Effector CD8-positive, alpha-beta T cell (primary cell): ENCODE data around the gene RBM12.
"Not testable (repeated sequence)": the region's sequence is repeated elsewhere in the genome, so short reads cannot be mapped to it uniquely, and the experiment has no call there.

Source experiments
- DNase-seq: peaks from one replicate; lab custom pipeline; 2025; lab: John Stamatoyannopoulos, UW
- total RNA-seq, 4 experiments: gene quantifications; one replicate each; lab custom pipeline; 2026; lab: John Stamatoyannopoulos, UW

RBM12 gene, protein sequence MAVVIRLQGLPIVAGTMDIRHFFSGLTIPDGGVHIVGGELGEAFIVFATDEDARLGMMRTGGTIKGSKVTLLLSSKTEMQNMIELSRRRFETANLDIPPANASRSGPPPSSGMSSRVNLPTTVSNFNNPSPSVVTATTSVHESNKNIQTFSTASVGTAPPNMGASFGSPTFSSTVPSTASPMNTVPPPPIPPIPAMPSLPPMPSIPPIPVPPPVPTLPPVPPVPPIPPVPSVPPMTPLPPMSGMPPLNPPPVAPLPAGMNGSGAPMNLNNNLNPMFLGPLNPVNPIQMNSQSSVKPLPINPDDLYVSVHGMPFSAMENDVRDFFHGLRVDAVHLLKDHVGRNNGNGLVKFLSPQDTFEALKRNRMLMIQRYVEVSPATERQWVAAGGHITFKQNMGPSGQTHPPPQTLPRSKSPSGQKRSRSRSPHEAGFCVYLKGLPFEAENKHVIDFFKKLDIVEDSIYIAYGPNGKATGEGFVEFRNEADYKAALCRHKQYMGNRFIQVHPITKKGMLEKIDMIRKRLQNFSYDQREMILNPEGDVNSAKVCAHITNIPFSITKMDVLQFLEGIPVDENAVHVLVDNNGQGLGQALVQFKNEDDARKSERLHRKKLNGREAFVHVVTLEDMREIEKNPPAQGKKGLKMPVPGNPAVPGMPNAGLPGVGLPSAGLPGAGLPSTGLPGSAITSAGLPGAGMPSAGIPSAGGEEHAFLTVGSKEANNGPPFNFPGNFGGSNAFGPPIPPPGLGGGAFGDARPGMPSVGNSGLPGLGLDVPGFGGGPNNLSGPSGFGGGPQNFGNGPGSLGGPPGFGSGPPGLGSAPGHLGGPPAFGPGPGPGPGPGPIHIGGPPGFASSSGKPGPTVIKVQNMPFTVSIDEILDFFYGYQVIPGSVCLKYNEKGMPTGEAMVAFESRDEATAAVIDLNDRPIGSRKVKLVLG
- total RNA-seq: 100 to 168 (median 135) reads per million in 4 experiments

DNA sequence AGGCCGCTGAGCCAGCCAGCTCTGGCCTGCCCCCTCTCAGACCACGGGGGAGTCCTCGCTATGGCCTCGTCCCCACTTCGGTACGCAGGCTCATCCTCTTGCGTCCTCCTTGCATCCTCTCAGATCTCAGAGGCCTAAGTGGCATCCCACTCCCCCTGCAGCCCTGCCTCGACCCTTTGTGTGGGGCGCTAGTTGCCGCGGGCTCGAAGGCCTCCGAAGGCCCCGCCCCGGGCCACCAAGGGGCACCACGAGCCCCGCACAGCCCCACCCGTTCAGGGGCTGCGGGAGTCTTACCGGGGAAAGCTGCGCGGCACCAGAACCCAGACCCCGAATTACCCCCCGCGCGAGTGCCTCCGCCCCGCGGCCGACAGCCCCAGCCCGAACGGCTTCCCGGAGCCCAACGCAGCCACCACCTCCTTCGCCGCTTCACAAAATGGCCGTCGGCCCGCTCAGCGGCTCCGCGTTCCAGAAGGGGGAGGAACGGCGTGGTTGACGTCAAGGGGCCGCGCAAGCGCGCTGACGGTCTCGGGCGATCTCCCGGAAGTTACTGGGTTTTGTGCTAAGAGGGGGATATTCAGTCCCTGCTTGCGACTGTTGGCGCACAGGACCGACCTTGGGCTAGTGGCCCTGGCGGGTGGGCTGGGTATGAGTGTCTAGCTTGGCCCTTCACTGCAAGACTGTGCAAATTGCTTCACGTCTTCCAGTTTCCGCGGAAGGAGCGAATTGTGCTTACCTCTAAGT, at the start of gene RBM12, which contains the start of gene CPNE1:
Gene RBM12 (minus strand): TSS at position 435 of the 741 bp plus-strand sequence. CDS start 9,578 bp downstream, outside the sequence.
Gene CPNE1 (minus strand): TSS at position 435 of the 741 bp plus-strand sequence. CDS start 31,977 bp downstream, outside the sequence.
- peak; percentile 86 for DNase-seq

DNA sequence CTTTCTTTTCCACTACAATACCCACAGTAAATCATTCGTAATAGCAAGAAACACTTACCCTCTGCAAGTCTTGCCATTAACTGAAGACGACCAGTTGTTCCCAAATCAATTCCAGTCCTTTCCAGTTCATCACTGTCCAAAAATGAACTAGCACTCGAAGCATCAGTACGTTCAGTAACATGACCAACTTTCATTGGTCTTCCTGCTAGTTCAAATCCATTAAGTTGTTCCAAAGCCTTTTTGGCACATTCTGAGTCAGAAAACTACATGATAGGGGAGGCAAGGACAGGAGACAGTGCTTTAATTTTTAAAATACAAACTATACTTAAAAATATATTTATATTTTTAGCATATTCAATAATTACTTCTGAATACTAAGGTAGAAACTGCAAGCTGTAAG, 49.4 kb upstream of the RBM12 start:
- DNase-seq: no peak

DNA sequence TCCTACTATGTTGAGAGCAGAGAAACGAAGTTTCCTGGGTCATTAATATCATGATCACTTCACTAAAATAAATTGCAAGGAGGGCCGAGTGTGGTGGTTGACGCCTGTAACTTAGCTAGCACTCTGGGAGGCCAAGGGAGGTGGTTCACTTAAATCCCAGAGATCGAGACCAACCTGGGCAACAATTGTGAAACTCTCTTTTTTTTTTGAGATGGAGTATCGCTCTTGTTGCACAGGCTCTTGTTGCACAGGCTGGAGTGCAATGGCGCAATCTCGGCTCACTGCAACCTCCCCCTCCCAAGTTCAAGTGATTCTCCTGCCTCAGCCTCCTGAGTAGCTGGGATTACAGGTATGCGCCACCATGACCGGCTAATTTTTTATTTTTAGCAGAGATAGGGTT, 48.4 kb upstream of the RBM12 start:
- DNase-seq: not testable (repeated sequence)

DNA sequence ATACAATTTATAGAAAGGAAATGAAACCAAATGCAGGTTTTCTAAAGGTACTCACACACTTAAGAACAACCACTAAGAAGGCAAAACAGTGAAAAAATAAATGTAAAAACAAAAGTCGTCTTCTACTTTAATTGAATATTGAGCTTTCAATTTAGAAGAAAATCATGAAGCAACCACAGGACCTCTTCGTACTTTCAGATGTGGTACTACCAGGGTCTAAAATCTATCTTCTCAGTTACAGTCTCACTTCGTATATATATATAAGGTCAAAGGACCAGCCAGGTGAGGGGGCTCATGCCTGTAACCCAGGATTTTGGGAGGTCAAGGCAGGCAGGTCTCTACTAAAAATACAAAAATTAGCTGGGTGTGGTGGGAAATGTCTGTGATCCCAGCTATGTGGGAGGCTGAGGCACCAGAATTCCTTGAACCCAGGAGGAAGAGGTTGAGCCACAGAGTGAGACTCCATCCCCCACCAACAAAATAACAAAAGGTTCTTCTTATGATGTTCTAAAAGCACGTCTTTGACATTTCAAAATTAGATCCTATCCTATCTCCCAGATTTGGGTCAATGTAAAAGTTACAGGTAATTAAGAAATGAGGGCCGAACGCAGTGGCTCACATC, 47.0 kb upstream of the RBM12 start:
- DNase-seq: no peak

DNA sequence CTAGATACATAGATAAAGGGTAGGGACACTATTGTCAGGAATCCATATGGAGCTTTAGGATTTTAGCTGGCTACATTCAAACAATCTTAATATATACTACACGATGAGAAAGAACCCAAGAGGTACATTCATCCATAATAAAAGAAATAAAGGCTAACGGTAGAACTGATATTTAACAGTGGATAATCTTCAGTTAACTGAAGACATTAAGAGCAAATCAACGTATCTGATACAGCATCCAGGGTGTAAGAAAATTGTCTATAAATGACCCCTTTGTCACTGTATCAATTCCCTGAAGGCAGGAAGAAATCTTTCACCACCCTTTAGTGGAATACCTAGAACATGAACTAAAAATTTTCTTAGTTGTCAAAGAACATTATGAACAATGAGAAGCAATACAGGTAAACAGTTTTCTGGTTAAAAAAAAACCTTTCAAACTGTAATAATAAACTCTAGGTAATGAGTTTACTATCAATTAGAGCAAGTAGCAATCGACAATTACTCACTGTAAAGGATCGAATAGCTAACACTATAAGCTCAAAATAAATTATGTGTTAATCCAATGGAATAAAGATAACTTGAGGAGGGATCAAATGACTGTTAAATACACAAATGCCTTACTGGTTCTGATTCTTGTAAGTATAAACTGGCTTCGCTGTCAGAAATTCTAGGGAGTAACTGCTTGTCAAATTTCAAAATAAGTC, 46.3 kb upstream of the RBM12 start:
- no peak for DNase-seq

DNA sequence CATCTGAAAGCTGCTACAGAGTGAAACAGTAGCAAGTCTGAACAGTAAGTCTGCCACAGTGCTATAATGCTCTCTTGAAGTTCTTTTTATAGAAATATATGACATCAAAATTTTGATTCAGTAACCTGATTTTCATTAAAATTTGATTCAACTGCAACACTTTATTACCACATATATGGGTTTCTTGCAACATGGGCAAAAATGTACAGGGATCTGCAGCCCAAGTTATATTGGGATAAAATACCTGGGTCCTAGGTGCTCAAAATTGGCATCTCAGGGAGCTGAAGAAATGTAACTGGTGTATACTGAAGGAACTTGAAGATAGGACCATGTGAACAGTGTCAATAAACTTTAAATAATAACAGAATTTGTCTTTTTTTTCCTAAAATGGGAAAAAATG, 45.3 kb upstream of the RBM12 start:
- no peak for DNase-seq

DNA sequence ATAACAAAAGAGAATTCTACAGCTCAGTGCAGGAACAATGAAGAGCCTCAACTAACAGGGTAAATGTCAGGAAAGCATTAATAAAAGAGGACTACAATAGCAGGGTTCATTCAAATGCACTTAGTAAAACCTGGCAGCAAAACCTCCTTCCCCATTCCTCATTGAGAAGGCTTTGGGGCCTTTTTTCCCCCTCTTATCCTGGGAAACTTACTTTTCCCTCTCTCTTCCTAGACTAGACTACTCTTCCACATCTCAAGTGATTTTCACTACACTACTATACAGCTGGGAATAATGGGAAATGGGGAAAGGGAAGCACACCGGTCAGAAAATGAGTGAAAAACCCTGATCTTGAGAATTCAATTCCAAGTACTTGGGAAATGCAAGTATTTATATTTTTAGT, 44.6 kb upstream of the RBM12 start:
- DNase-seq: no peak

DNA sequence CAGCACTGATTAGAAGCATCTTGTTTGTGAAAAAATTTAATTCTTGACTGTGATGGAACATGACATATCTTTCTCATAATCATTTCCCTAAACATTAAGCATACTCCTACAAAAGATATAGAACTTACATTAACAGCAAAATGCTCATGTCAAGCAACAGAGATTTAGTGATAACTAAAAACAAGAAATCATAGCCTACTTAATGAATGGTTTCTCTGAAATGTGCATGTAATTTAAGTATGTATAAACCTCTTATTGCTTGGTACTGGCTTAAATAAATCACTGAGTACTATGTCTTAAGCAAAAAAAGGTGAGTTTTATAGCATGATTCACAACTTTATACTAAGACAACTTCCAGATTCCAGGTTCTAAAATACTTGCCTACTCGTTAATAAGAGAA, 43.8 kb upstream of the RBM12 start:
- DNase-seq: no peak

DNA sequence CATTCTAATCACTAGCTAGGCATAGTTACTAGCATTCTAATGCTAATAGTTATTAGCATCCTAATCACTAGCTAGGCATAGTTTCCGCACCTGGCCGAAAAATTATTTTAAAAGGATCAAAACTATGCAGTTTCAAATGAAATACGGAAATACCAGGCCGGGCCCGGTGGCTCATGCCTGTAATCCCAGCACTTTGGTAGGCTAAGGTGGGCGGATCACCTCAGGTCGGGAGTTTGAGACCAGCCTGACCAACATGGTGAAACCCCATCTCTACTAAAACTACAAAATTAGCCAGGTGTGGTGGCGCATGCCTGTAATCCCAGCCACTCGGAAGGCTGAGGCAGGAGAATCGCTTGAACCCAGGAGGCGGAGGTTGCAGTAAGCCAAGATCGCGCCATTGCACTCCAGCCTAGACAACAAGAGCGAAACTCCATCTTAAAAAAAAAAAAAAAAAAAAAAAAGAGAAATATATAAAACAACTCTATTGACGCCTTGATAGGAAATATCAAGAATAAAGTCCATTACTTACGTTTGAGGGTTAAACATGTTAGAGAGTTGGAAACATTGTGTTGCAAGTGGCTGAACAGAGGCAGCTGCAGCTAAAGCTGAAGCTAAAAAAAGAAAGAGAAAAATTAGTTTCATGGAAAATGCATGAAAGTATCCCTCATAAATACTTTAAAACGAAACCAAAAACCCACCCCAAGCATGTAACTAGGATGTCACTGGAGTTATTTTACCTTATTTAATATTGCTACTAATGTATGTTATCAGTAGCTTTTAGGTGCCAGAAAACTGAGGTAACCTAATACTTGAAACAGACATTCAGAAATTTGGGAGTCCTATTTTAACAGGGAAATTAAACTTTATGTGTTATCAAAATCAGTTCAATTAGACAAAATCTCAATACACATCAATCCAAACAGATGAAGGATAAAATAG, 42.2 kb upstream of the RBM12 start:
- DNase-seq: not testable (repeated sequence)

DNA sequence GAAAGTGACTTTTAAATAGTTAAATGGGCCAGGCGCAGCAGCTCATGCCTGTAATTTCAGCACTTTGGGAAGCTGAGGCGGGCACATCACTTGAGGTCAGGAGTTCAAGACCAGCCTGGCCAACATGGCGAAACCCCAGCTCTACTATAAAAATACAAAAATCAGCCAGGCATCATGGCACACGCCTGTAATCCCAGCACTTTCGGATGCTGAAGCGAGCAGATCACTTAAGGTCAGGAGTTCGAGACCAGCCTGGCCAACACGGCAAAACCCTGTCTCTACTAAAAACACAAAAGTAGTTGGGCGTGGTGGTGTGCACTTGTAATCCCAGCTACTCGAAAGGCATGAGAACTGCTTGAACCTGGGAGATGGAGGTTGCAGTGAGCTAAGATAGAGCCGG, 41.2 kb upstream of the RBM12 start:
- not testable (repeated sequence) for DNase-seq

DNA sequence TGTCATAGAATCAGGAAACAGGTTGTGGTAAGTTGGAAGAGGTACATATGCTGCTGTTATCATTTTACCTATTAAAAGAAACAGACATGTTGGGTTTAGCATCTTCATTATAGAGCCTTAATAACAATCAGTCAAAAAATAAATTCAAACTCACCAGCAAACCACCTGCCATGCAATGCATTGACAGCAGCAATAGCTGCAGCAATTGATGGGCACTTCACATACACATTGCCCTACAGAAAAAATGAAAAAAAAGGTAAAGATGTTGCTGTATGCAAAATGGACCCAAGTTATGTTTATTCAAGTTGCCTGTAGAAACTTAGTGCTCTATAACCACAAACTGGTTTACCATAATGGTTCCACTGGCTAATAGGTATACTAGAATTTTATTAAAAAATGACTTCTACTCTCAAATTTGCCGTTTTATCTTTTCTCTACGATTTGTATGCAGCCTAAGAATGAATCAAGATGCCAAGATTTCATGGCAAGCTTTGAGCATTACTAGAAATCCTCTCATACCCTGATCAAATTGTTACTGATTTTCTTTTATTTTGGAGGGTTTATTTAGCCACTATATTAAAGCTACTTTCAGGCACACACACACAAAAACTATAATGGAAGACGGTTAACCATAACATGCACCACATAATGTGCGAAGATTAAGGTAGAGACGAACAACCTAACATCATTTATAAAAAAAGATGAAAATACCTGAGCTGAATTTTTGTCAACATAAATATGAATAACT, 40.0 kb upstream of the RBM12 start:
- DNase-seq: no peak

DNA sequence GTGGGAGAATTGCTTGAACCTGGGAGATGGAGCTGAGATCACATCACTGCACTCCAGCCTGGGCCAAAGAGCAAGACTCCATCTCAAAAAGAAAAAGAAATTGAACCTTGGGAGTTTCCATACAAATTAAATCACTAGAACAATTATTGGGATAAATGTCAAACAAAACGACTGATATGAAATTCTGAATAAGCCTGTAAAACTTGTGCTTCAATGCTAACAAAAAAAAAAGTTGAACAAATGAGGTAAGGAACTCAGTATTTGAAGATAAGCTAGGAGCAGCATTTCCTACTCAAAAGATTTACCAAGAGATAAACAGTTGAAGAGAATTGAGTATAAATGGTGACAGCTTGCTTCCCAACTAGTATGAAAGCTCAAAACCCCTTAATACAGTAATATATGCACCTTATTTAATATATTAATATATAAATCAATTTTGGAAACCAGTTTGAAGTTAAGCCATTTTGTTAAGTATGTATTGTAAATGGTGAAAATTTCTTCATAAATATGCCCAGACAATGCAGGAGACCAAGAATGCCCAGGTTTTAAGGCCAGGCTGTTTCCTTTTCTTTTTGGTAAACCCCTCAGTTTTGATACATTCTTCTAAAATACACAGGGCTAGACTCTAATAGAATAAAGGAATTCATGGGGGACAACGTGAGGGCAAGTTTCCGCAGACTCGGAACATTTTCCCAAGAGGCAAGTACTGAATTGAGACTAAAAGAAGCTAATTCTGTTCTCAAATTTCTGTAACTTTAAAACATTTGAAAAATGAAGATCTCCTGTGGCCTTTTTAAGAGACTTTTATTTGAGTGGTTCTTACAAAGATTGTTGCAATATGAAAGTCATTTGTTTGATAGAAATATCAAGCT, 38.4 kb upstream of the RBM12 start:
- no peak for DNase-seq

DNA sequence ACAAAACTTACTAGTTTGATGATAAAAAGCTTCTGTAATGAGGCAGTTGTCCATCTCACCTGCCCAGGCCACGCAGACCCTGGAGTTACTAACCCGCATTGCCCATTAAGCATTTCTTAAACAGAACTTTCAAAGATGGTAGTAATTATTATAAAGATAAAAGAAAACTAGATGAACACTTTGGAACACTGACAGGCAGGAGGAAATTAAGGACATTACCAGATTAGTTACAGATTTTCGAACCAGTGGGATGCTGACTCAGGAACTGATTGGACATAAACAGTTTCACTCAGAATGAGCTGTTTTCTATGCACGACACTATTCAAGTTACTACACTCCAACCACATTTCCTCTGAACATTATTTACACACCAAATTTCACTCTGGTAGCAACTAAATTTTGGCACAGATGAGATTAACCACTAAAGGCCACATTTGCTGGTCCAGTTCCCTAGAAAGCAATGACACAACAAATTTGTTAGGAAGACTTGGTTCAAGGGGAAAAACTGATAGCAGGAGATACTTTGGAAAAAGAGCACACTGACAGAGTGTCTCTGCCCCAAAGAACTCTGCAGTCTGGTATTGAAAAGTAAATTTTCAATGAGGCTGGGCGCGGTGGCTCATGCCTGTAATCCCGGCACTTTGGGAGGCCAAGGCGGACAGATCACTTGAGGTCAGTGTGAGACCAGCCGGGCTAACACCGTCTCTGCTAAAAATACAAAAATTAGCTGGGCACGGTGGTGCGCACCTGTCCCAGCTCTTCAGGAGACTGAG, 37.5 kb upstream of the RBM12 start:
- no peak for DNase-seq

DNA sequence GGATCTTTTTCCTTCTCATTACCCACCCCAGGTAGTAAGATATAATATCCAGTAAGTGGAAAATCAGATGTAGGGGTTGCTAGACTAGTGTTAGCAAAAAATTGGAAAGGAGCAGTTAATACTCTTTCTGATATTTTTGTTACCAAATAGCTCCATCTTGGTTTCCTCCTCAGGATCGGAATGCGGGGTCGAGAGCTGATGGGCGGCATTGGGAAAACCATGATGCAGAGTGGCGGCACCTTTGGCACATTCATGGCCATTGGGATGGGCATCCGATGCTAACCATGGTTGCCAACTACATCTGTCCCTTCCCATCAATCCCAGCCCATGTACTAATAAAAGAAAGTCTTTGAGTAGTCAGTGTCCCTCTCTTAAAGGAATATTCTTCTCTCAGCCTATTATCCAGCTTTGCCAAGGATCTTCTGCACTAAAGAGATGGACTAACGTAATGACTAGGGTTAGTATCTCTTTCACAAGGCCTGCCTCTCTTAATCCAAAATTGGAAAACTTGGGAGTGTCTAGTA, 36.0 kb upstream of the RBM12 start:
- no peak for DNase-seq

DNA sequence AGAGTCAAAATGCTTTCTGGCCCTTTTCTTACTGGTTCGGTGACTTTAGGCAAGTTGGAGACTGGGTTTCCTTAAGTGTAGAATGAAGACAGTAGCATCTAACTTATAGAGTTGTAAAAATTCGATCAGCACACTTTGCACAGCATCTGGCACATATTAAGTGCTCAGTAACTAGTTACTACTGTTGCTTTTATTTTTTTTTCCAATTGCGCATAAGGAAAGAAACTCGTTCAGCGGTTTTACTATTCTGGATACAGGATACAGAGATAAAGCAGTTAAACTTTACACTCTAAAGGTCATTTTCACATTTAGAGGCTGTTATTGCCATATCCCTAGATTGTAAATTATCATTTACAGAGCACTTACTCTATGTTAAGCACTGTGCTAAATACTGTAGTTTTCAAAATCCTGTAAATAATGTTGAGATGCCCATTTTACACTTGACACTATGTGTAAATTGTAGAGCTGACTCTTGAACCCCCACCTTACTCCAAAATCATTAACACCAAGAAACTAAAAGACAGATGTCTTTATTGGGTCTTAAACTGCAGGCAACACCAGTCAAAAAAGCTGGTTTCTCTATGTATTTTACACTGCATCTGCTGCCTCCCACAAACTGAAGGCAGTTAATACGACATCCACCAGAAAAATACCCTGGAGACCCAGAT, 35.4 kb upstream of the RBM12 start:
- DNase-seq: no peak
